Body of pancreas (tissue), 4 donors: ENCODE data around the gene STPG1.

Source experiments
- CTCF ChIP-seq, 7 experiments: fragments of 450-650 bp in 4 of 7; fragments of 200-600 bp in 3 of 7; sonication (generic) in 3 of 7; IDR thresholded peaks; one replicate each; pipeline ENCODE4 v1.5.1; 2016 to 2019; ENCODE audit warnings: antibody characterized with exemption in 7 of 7
- POLR2A ChIP-seq, 3 donors: fragments of 450-650 bp; IDR thresholded peaks; one replicate each; pipeline ENCODE4 v1.6.1; 2016; ENCODE audit warnings: antibody characterized with exemption in 3 of 3, mild to moderate bottlenecking in 2 of 3

- no peak for TF ChIP-seq CTCF (IDR thresholded peaks at IDR 0.05)
- no peak for TF ChIP-seq POLR2A (IDR thresholded peaks at IDR 0.05)
These were observed 19.7 kb downstream of the STPG1 start for GRCh38 chr1:24393892-24394291.
